Prostate gland (tissue), 2 donors: ENCODE measurements around the gene TMEM38B.

Source experiments
- POLR2A ChIP-seq: fragments of 450-650 bp; IDR thresholded peaks from one replicate; pipeline ENCODE4 v1.6.1; 2016; ENCODE audit warnings: antibody characterized with exemption, mild to moderate bottlenecking
- POLR2AphosphoS5 ChIP-seq: sonication (generic); formaldehyde crosslinking; IDR thresholded peaks from one replicate; pipeline ENCODE4 v1.6.1; 2017; ENCODE audit warnings: antibody characterized with exemption
- TF ChIP-seq, protein P1 (sequence below), 4 experiments: fragments of 200-600 bp in 2 of 4; fragments of 450-650 bp in 2 of 4; sonication (generic) in 2 of 4; IDR thresholded peaks; 1 replicate in 3 of 4; 2 replicates in 1 of 4; pipeline ENCODE4 v1.5.1; 2016 to 2019; ENCODE audit warnings: antibody characterized with exemption in 4 of 4, mild to moderate bottlenecking in 2 of 4, moderate library complexity in 2 of 4

DNA sequence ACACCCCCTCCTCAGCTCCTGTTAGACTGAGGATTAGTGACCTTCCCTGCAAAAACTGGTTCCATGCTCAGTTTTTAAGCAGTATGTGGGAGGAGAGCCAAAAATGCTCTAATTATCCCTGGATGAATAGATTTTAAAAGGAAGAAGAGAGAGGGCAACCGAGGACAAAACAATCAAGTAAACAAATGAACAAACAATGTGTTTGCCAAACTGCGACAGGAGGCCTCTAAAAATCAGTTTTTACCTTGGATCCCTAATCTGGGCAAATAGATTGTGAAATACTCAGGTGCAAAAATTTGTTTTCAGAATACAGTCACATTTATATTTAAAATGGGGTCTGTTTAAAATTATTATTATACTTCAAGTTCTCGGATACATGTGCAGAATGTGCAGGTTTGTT is 23.6 kb upstream of the TMEM38B start:
- TF ChIP-seq, protein P1, sequence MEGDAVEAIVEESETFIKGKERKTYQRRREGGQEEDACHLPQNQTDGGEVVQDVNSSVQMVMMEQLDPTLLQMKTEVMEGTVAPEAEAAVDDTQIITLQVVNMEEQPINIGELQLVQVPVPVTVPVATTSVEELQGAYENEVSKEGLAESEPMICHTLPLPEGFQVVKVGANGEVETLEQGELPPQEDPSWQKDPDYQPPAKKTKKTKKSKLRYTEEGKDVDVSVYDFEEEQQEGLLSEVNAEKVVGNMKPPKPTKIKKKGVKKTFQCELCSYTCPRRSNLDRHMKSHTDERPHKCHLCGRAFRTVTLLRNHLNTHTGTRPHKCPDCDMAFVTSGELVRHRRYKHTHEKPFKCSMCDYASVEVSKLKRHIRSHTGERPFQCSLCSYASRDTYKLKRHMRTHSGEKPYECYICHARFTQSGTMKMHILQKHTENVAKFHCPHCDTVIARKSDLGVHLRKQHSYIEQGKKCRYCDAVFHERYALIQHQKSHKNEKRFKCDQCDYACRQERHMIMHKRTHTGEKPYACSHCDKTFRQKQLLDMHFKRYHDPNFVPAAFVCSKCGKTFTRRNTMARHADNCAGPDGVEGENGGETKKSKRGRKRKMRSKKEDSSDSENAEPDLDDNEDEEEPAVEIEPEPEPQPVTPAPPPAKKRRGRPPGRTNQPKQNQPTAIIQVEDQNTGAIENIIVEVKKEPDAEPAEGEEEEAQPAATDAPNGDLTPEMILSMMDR (IDR thresholded peaks at IDR 0.05) = no peak
- no peak for TF ChIP-seq POLR2A
- no peak for TF ChIP-seq POLR2AphosphoS5
